PC-3 (cell line): Measurements from ENCODE around the gene TXNDC17. TPM values are rescaled to one million over a fixed set of nuclear protein-coding genes. Genes with fewer than 3 reads are reported as not detected.

ENCODE experiments used
- ATAC-seq: fragments of 200-7000 bp; cut with Tn5 transposase; 2 replicates; pipeline ENCODE4 v1.9.1; 2020; ENCODE audit warnings: mild to moderate bottlenecking, moderate library complexity
- BruUV-seq: library from RNA; stranded (reverse); fragments of 400-500 nt; replicated peaks from 2 replicates; lab custom pipeline; 2021; lab: Mats Ljungman, UMichigan
- CTCF ChIA-PET: fragments of 300-600 bp; sonication (Branson Sonifier 250); formaldehyde crosslinking; loops from one replicate; lab custom pipeline; 2022; ENCODE audit warnings: antibody characterized with exemption; lab: Charles Lee
- POLR2A ChIA-PET: fragments of 300-600 bp; sonication (Branson Sonifier 250); formaldehyde crosslinking; loops from one replicate; lab custom pipeline; 2022; ENCODE audit warnings: antibody characterized with exemption; ENCODE audit not compliant: unreplicated experiment; lab: Charles Lee
- DNase-seq: peaks from one replicate; pipeline ENCODE4 v3.0.0-alpha.2; 2015
- H2AFZ ChIP-seq: fragments of 300-600 bp; sonication (generic); 2 replicates; pipeline ENCODE4 v1.6.0; 2016; ENCODE audit warnings: antibody characterized with exemption, low read length
- H3F3A ChIP-seq: fragments of 300-600 bp; sonication (generic); one replicate; pipeline ENCODE4 v1.6.0; 2017; ENCODE audit warnings: antibody characterized with exemption, low read length, control low read depth, mild to moderate bottlenecking; ENCODE audit not compliant: unreplicated experiment
- H3K27ac ChIP-seq: fragments of 300-600 bp; sonication (generic); 2 replicates; pipeline ENCODE4 v1.5.1; 2016; ENCODE audit warnings: mild to moderate bottlenecking, low read length
- H3K27me3 ChIP-seq: fragments of 300-600 bp; sonication (generic); 2 replicates; pipeline ENCODE4 v1.6.1; 2016; ENCODE audit warnings: low read length, mixed read lengths
- H3K36me3 ChIP-seq: fragments of 300-600 bp; sonication (generic); 2 replicates; pipeline ENCODE4 v1.6.1; 2016; ENCODE audit warnings: low read depth, mixed run types, low read length, mixed read lengths
- H3K4me1 ChIP-seq: fragments of 300-600 bp; sonication (generic); 2 replicates; pipeline ENCODE4 v1.5.1; 2016; ENCODE audit warnings: low read length; ENCODE audit not compliant: insufficient read depth
- H3K4me2 ChIP-seq: fragments of 300-600 bp; sonication (generic); 2 replicates; pipeline ENCODE4 v1.6.0; 2016; ENCODE audit warnings: low read length
- H3K4me3 ChIP-seq: fragments of 300-600 bp; sonication (generic); 2 replicates; pipeline ENCODE4 v1.5.1; 2016; ENCODE audit warnings: mild to moderate bottlenecking, low read length, mixed read lengths
- H3K79me2 ChIP-seq: fragments of 300-600 bp; sonication (generic); 2 replicates; pipeline ENCODE4 v1.6.1; 2017; ENCODE audit warnings: low read length, mixed read lengths
- H3K9ac ChIP-seq: fragments of 300-600 bp; sonication (generic); 2 replicates; pipeline ENCODE4 v1.6.0; 2016; ENCODE audit warnings: mild to moderate bottlenecking, low read length
- H3K9me2 ChIP-seq: fragments of 300-600 bp; sonication (generic); replicated peaks from 2 replicates; pipeline ENCODE4 v1.6.1; 2016; ENCODE audit warnings: mixed run types, low read length, mixed read lengths
- H3K9me3 ChIP-seq: fragments of 300-600 bp; sonication (generic); 2 replicates; pipeline ENCODE4 v1.6.1; 2016; ENCODE audit warnings: low read length, mixed read lengths
- H4K20me1 ChIP-seq: fragments of 300-600 bp; sonication (generic); 2 replicates; pipeline ENCODE4 v1.6.1; 2016; ENCODE audit warnings: low read length, mixed read lengths
- CTCF ChIP-seq: fragments of 300-600 bp; sonication (generic); conservative IDR thresholded peaks from 2 replicates; pipeline ENCODE4 v1.5.1; 2017; ENCODE audit warnings: antibody characterized with exemption, low read depth, mild to moderate bottlenecking, low read length
- EZH2 ChIP-seq: fragments of 300-600 bp; sonication (generic); IDR thresholded peaks from one replicate; pipeline ENCODE4 v1.6.1; 2017; ENCODE audit warnings: antibody characterized with exemption, mild to moderate bottlenecking, low read length; ENCODE audit not compliant: unreplicated experiment
- EZH2phosphoT487 ChIP-seq: fragments of 300-600 bp; sonication (generic); IDR thresholded peaks from 2 replicates; pipeline ENCODE4 v1.6.1; 2018; ENCODE audit warnings: mild to moderate bottlenecking, antibody characterized with exemption, low read length, borderline replicate concordance
- intact Hi-C: fragments of 100-400 bp; cut with micrococcal nuclease; formaldehyde crosslinking; loops from 2 replicates; pipeline ENCODE4 v1.9.0; 2023
- total RNA-seq: library from RNA; depleted of rRNA; stranded (reverse); fragments of >200 nt; gene quantifications from 2 replicates; pipeline ENCODE4 v1.2.3, GENCODE V29; 2014

Gene TXNDC17
- total RNA-seq, 1 experiment from 2014 or later, result 248 TPM

GRCh38 chr17:6679241-6679640 lies 38.4 kb downstream of the TXNDC17 start:
- no peaks in the 10 kb centered on the region for H3F3A ChIP-seq
- H3K4me1 ChIP-seq, result peaks cover 19% of the 10 kb centered on the region
- H3K9ac ChIP-seq, result 0 out of 2 replicates have a peak overlapping the region, but pooled peaks have one; percentile 31
- H3K79me2 ChIP-seq, result no peaks in the 10 kb centered on the region
- H3K27me3 ChIP-seq, result no peaks in the 10 kb centered on the region
- TF ChIP-seq CTCF (no peak), EZH2 (no peak), EZH2phosphoT487 (no peak)
- H3K9me2 ChIP-seq, result no peaks in the 10 kb centered on the region
- CTCF ChIA-PET, result no interaction called here
- ATAC-seq (peak; percentile 92), DNase-seq (peak; percentile 68)
- H3K4me2 ChIP-seq, result peak overlapping the region; percentile 81
- H2AFZ ChIP-seq, result no peak overlapping the region
- POLR2A ChIA-PET, result interaction anchor here (0.6 to 0.7 kb wide), 2 partner anchors 250 to 356 kb away, joined by 13 read pairs; no protein-coding TSS in a partner anchor
- H3K36me3 ChIP-seq, result no peaks in the 10 kb centered on the region
- H3K4me3 ChIP-seq, result peak overlapping the region; percentile 32; the same call in 1 of the 2 replicates
- no peaks in the 10 kb centered on the region for H4K20me1 ChIP-seq
- no peaks in the 10 kb centered on the region for H3K9me3 ChIP-seq
- intact Hi-C loops, result no loop called here
- H3K27ac ChIP-seq, result peak overlapping the region; percentile 70
- no TSS peak for BruUV-seq

GRCh38 chr17:6681176-6681575 lies 40.3 kb downstream of the TXNDC17 start:
- no peaks in the 10 kb centered on the region for H3K9me3 ChIP-seq
- DNase-seq (no peak), ATAC-seq (no peak)
- no peak for TF ChIP-seq CTCF
- no peak for TF ChIP-seq EZH2
- TF ChIP-seq EZH2phosphoT487, result no peak
- CTCF ChIA-PET, result no interaction called here
- H3F3A ChIP-seq, result no peaks in the 10 kb centered on the region
- no peaks in the 10 kb centered on the region for H3K27me3 ChIP-seq
- H3K4me1 ChIP-seq, result peaks cover 19% of the 10 kb centered on the region
- no peak overlapping the region for H3K27ac ChIP-seq
- intact Hi-C loops, result no loop called here
- no peaks in the 10 kb centered on the region for H3K79me2 ChIP-seq
- no peaks in the 10 kb centered on the region for H3K9me2 ChIP-seq
- H2AFZ ChIP-seq, result no peak overlapping the region
- no peak overlapping the region for H3K4me3 ChIP-seq
- no peaks in the 10 kb centered on the region for H3K36me3 ChIP-seq
- POLR2A ChIA-PET, result no interaction called here
- no peak overlapping the region for H3K4me2 ChIP-seq
- no peaks in the 10 kb centered on the region for H4K20me1 ChIP-seq
- H3K9ac ChIP-seq, result no peak overlapping the region
- BruUV-seq, result no TSS peak

- ChIA-PET POLR2A (no interaction called here), CTCF (no interaction called here)
- intact Hi-C loops, result no loop called here
- Histone ChIP-seq H3K27ac (no peak overlapping the region), H2AFZ (no peak overlapping the region), H3K27me3 (no peaks in the 10 kb centered on the region), H3K79me2 (no peaks in the 10 kb centered on the region), H3K9me2 (no peaks in the 10 kb centered on the region), H3F3A (no peaks in the 10 kb centered on the region), H3K4me1 (peaks cover 19% of the 10 kb centered on the region), H3K4me3 (no peak overlapping the region), H3K9ac (no peak overlapping the region), H3K4me2 (no peak overlapping the region), H3K36me3 (no peaks in the 10 kb centered on the region), H4K20me1 (no peaks in the 10 kb centered on the region), H3K9me3 (no peaks in the 10 kb centered on the region)
- ATAC-seq, result no peak
- TF ChIP-seq EZH2phosphoT487, result no peak
- TF ChIP-seq EZH2, result no peak
- TF ChIP-seq CTCF, result no peak
- BruUV-seq, result no TSS peak
- no peak for DNase-seq
Measured at GRCh38 chr17:6681671-6682070, 40.8 kb downstream of the TXNDC17 start.
